ENCODE results near the gene BABAM2.

The BABAM2 gene

GRCh38 chr2:28380219-28380618 is 489.7 kb downstream of the BABAM2 start:
- no peak overlapping the region for H3K4me3 ChIP-seq (ENCODE audit: control insufficient read depth, low read depth, low read length)
- no peak for TF ChIP-seq CTCF (conservative IDR thresholded peaks at IDR 0.05; ENCODE audit: control insufficient read depth, insufficient read depth, low read depth, low read length)
- no peak for DNase-seq (ENCODE audit: low read depth)

GRCh38 chr2:28381225-28382180 is 491.0 kb downstream of the BABAM2 start:
- H3K4me3 ChIP-seq (ENCODE audit: control insufficient read depth, low read depth, low read length), result no peak overlapping the region
- no peak for DNase-seq (ENCODE audit: low read depth)
- TF ChIP-seq CTCF (conservative IDR thresholded peaks at IDR 0.05; ENCODE audit: control insufficient read depth, insufficient read depth, low read depth, low read length), result no peak

- TF ChIP-seq CTCF (conservative IDR thresholded peaks at IDR 0.05; ENCODE audit: control insufficient read depth, insufficient read depth, low read depth, low read length), result no peak
- no peak for DNase-seq (ENCODE audit: low read depth)
- H3K4me3 ChIP-seq (ENCODE audit: control insufficient read depth, low read depth, low read length), result no peak overlapping the region
Measured at GRCh38 chr2:28382755-28383154, 492.2 kb downstream of the BABAM2 start.

- no peak for DNase-seq (ENCODE audit: low read depth)
- no peak overlapping the region for H3K4me3 ChIP-seq (ENCODE audit: control insufficient read depth, low read depth, low read length)
- no peak for TF ChIP-seq CTCF (conservative IDR thresholded peaks at IDR 0.05; ENCODE audit: control insufficient read depth, insufficient read depth, low read depth, low read length)
Measured at GRCh38 chr2:28387082-28387960, 496.8 kb downstream of the BABAM2 start.
